Progenitor cell of endocrine pancreas (in vitro differentiated cells): ENCODE results near the gene APEH. TPM values are rescaled to one million over a fixed set of nuclear protein-coding genes. Genes with fewer than 3 reads are reported as not detected.

ENCODE experiments used
- DNase-seq: peaks from one replicate; pipeline ENCODE4 v3.0.0; 2021; ENCODE audit warnings: low spot score; ENCODE audit not compliant: unreplicated experiment
- H3K27ac Mint-ChIP-seq: 2 replicates; pipeline ENCODE4 v1.8.0; 2021; ENCODE audit warnings: mild to moderate bottlenecking, moderate library complexity, mixed read lengths
- H3K27me3 Mint-ChIP-seq: 2 replicates; pipeline ENCODE4 v1.8.0; 2021; ENCODE audit warnings: mixed read lengths
- H3K36me3 Mint-ChIP-seq: 2 replicates; pipeline ENCODE4 v1.8.0; 2022; ENCODE audit warnings: mixed read lengths; ENCODE audit not compliant: insufficient read depth
- H3K4me1 Mint-ChIP-seq: 2 replicates; pipeline ENCODE4 v1.8.0; 2021; ENCODE audit warnings: low read depth, mixed read lengths
- H3K4me3 Mint-ChIP-seq: 2 replicates; pipeline ENCODE4 v1.8.0; 2021; ENCODE audit warnings: low read depth, mild to moderate bottlenecking, moderate library complexity, mixed read lengths
- H3K9me3 Mint-ChIP-seq: 2 replicates; pipeline ENCODE4 v1.8.0; 2021; ENCODE audit warnings: low read depth, mixed read lengths
- total RNA-seq: library from RNA; stranded (reverse); gene quantifications from 2 replicates; pipeline ENCODE4 v1.2.1, GENCODE V29; 2021
- TF ChIP-seq, protein P1 (sequence below): fragments of 200-600 bp; sonication (generic); IDR thresholded peaks from one replicate; pipeline ENCODE4 v1.5.0; 2021; ENCODE audit warnings: antibody characterized with exemption, mild to moderate bottlenecking; ENCODE audit not compliant: unreplicated experiment

The APEH gene
- total RNA-seq, 1 donor from 2014 or later: 160 TPM

DNA sequence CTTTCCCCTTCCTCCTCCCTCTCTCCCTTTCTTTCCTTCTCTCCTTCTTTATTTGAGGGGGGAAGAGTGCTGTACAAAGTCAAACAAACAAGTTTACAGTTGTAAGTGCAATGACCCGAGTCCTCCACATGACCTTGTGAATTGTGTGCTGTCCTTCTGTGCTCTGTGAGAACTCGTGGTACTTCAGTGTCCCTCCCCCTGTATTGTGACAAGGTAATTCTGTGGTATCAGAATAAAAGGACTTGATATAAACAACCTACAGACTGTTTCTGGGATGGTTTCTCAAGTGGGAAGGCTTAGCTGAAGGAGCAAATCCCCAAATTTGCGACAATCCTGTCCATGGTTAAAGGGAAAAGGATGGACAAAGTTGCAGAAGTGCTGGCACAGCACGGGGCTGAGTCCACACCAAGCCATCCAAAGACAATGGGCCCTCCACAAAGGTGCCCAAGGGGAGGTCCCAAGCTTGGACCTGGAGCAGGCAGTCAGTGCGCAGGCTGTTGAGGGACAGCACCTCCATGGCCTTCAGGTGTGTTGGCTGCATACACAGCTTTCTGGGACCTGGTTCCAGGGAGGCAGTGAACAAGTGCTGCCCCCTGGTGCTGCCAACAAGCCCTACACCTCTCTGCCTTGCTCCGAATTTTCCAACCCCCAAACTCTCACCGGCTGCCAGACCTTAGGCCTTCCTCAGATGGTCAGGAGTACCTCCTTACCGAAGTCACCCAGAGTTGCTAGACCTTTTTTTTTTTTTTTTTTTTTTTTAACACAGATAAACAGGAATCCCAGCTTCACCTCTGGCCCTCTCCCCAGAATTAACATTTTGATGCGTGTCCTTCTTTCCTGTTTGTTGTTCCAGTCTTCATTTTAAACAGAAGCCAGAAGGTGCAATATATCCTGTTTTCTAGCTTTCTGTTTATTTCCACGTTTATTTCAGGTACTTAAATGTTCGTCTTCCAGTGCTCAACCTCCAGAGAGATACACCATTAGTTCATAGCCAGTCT, 2.6 kb upstream of the APEH start:
- DNase-seq: peak; percentile 65
- no peaks in the 10 kb centered on the region for H3K9me3 Mint-ChIP-seq
- H3K27me3 Mint-ChIP-seq: no peaks in the 10 kb centered on the region
- peak overlapping the region; percentile 60 for H3K4me3 Mint-ChIP-seq
- TF ChIP-seq, protein P1, sequence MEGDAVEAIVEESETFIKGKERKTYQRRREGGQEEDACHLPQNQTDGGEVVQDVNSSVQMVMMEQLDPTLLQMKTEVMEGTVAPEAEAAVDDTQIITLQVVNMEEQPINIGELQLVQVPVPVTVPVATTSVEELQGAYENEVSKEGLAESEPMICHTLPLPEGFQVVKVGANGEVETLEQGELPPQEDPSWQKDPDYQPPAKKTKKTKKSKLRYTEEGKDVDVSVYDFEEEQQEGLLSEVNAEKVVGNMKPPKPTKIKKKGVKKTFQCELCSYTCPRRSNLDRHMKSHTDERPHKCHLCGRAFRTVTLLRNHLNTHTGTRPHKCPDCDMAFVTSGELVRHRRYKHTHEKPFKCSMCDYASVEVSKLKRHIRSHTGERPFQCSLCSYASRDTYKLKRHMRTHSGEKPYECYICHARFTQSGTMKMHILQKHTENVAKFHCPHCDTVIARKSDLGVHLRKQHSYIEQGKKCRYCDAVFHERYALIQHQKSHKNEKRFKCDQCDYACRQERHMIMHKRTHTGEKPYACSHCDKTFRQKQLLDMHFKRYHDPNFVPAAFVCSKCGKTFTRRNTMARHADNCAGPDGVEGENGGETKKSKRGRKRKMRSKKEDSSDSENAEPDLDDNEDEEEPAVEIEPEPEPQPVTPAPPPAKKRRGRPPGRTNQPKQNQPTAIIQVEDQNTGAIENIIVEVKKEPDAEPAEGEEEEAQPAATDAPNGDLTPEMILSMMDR: peak; percentile 86
- H3K4me1 Mint-ChIP-seq: peaks cover 23% of the 10 kb centered on the region
- peaks cover 1% of the 10 kb centered on the region for H3K36me3 Mint-ChIP-seq
- peak overlapping the region; percentile 91 for H3K27ac Mint-ChIP-seq

DNA sequence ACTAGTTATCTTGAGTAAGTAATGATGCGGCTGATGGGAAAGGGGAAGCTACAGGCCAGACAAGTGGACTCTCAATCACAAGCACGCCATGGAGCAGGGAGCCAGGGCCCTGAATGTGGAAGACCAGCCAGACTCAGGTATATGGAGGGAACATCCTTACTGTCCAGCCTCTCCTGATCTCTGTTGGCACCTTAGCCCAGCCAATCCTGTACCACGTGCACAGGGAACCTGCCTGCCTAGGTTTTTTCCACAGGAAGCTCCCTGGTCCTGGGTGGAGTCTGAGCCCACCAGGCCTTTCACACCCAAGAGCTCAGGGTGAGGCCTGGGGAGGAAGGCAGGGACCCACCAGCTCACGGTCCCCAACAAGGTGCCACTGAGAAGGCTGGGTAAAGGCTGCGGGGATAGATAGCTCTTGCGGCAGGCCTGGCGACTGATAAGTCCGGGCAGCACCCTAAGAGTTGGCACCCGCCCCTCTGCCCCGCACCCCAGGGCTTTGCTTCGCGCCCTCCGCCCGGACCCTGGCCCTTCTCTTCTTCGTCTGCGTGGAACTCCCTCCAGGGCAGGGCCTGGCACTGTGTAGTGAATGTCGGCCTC, 933 bp upstream of the APEH start:
- peak overlapping the region; percentile 97 for H3K27ac Mint-ChIP-seq
- peaks cover 4% of the 10 kb centered on the region for H3K36me3 Mint-ChIP-seq
- H3K27me3 Mint-ChIP-seq: no peaks in the 10 kb centered on the region
- TF ChIP-seq, protein P1: no peak
- no peaks in the 10 kb centered on the region for H3K9me3 Mint-ChIP-seq
- DNase-seq: no peak
- peak overlapping the region; percentile 84 for H3K4me3 Mint-ChIP-seq
- H3K4me1 Mint-ChIP-seq: peaks cover 21% of the 10 kb centered on the region

DNA sequence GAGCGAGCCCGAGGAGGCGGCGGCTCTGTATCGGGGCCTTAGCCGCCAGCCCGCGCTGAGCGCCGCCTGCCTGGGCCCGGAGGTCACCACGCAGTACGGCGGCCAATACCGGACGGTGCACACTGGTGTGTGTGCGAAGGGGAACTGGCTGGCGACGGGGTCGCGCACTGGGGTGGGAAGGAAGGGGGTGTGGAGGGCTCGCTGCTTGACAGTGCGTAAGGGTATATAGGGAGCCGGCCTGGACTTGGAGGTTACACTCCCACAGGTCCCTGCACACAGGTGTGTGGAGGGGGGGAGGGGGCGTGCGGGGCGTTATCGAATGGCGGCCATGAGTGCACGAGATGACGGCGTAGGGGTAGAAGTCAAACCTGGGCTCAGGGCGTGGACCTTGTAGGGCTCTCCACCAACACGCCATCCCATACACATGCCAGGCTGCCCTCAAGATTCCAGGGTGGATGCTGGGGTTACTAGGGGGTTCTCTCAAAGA, 389 bp downstream of the APEH start:
- Mint-ChIP-seq H3K4me1 (peaks cover 13% of the 10 kb centered on the region), H3K4me3 (peak overlapping the region; percentile 84), H3K36me3 (peaks cover 5% of the 10 kb centered on the region), H3K27ac (peak overlapping the region; percentile 41), H3K27me3 (no peaks in the 10 kb centered on the region), H3K9me3 (no peaks in the 10 kb centered on the region)
- DNase-seq: no peak
- TF ChIP-seq, protein P1: no peak

DNA sequence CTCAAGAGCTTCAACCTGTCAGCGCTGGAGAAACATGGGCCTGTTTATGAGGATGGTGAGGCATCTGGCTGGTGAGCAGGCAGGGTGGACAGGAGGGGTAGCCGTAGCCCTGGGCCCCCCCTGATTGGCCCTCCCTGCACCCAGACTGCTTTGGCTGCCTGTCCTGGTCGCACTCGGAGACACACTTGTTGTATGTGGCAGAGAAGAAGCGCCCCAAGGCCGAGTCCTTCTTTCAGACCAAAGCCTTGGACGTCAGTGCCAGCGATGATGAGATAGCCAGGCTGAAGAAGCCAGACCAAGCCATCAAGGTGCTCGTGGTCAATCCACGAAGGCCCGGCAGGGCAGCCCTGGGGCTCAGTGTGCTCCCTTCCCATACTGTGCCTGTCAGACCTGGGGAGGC, 1.8 kb downstream of the APEH start:
- H3K27ac Mint-ChIP-seq: no peak overlapping the region
- H3K27me3 Mint-ChIP-seq: no peaks in the 10 kb centered on the region
- H3K36me3 Mint-ChIP-seq: peaks cover 10% of the 10 kb centered on the region

More for the DNA sequence above, 1.8 kb downstream of the APEH start:
- H3K4me1 Mint-ChIP-seq: peaks cover 13% of the 10 kb centered on the region
- no peak for DNase-seq
- H3K9me3 Mint-ChIP-seq: no peaks in the 10 kb centered on the region
- TF ChIP-seq, protein P1: no peak
- H3K4me3 Mint-ChIP-seq: peak overlapping the region; percentile 45
